22Rv1 (cell line): Measurements from ENCODE around the gene MLXIP.
"Not testable (repeated sequence)": the region's sequence is repeated elsewhere in the genome, so short reads cannot be mapped to it uniquely, and the experiment has no call there.

ENCODE experiments used
- CTCF ChIP-seq: fragments of 450-650 bp; IDR thresholded peaks from 2 replicates; pipeline ENCODE4 v1.5.1; 2017; ENCODE audit warnings: mild to moderate bottlenecking
- ZFX ChIP-seq: fragments of 450-650 bp; IDR thresholded peaks from 2 replicates; pipeline ENCODE4 v1.6.1; 2017; ENCODE audit warnings: antibody characterized with exemption, borderline replicate concordance

- not testable (repeated sequence) for TF ChIP-seq CTCF, ZFX
These were observed 42.8 kb downstream of the MLXIP start for GRCh38 chr12:122121341-122121740.
